Measurements from ENCODE around the gene SLC17A4. TPM values are rescaled to one million over a fixed set of nuclear protein-coding genes. Genes with fewer than 3 reads are reported as not detected.

Gene SLC17A4
- total RNA-seq, 2 experiments from 2014 or later = not detected

GRCh38 chr6:25774120-25774715, 19.7 kb downstream of the SLC17A4 start:
- no peak for DNase-seq
- Mint-ChIP-seq H3K27me3 (peaks cover 30% of the 10 kb centered on the region), H3K27ac (no peak overlapping the region), H3K9me3 (no peaks in the 10 kb centered on the region), H3K4me1 (peaks cover 7% of the 10 kb centered on the region), H3K4me3 (no peak overlapping the region), H3K36me3 (no peaks in the 10 kb centered on the region)

GRCh38 chr6:25777031-25777430, 22.5 kb downstream of the SLC17A4 start:
- Mint-ChIP-seq H3K4me1 (peaks cover 7% of the 10 kb centered on the region), H3K4me3 (no peak overlapping the region), H3K27ac (no peak overlapping the region), H3K27me3 (peaks cover 30% of the 10 kb centered on the region), H3K36me3 (no peaks in the 10 kb centered on the region), H3K9me3 (no peaks in the 10 kb centered on the region)
- no peak for DNase-seq

DNA sequence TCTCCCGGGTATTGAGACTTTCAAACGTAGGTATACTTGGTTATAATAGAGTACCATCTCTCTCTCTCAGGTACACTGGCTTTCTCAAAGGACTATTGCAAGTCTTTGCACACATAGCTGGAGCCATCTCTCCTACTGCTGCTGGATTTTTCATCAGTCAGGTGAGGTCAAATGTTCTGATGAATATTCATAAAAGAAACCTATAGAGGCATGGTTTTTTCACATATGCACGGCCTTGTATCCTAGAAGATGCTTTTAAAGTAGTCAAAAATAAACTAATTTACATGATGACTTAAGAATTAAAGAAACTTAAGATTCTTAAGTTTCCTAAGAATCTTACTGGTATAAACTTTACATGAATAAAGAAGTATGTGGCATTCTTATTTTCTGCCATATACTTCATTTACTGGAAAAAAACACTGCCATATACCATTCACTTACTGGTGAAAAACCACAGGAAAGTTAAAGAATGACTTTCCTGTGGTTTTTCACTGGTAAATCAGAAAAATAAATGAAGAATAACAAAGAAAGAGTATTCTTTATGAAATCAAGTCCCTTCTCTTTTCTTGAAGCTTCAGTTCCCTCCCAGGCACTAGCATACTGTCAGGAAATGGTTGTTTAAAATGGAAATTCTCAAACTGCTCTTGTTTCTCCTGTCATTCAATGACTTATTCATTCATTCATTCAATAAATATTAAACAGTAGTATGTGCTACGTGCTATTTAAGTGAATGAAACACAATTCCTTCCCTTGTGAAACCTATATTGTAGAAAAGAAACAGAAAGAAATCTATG, 23.5 kb downstream of the SLC17A4 start:
- Mint-ChIP-seq H3K27me3 (peaks cover 26% of the 10 kb centered on the region), H3K4me3 (no peak overlapping the region), H3K4me1 (peaks cover 7% of the 10 kb centered on the region), H3K36me3 (no peaks in the 10 kb centered on the region), H3K27ac (no peak overlapping the region), H3K9me3 (no peaks in the 10 kb centered on the region)
- no peak for DNase-seq

GRCh38 chr6:25781134-25781533, 26.6 kb downstream of the SLC17A4 start:
- H3K4me3 Mint-ChIP-seq = no peak overlapping the region
- peaks cover 7% of the 10 kb centered on the region for H3K4me1 Mint-ChIP-seq
- H3K27me3 Mint-ChIP-seq = peaks cover 15% of the 10 kb centered on the region
- DNase-seq = no peak
- no peak overlapping the region for H3K27ac Mint-ChIP-seq
- H3K9me3 Mint-ChIP-seq = no peaks in the 10 kb centered on the region
- H3K36me3 Mint-ChIP-seq = no peaks in the 10 kb centered on the region

DNA sequence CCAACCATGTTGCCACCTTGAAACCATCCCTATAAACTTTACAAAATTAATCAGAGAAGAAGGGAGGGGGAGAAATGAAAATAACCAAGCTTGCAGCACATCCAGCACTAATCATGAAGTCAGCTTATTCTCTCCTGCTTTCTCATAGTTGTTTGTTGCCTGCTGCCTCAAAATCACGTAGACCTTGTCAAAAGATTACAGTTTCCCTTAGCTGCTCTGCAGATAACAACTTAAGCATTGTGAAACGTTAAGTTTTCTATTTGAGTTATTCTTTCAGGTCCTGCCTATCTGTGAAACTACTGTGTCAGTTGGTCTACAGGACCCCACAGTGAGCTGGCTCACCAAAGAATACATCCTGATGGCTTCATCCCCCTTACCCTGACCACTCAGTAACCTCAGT, 32.9 kb downstream of the SLC17A4 start:
- Mint-ChIP-seq H3K4me3 (no peak overlapping the region), H3K27me3 (no peaks in the 10 kb centered on the region), H3K4me1 (no peaks in the 10 kb centered on the region), H3K36me3 (no peaks in the 10 kb centered on the region), H3K9me3 (no peaks in the 10 kb centered on the region), H3K27ac (no peak overlapping the region)
- DNase-seq = no peak

GRCh38 chr6:25788305-25788922, 33.9 kb downstream of the SLC17A4 start:
- Mint-ChIP-seq H3K4me1 (no peaks in the 10 kb centered on the region), H3K27ac (no peak overlapping the region), H3K36me3 (no peaks in the 10 kb centered on the region), H3K27me3 (no peaks in the 10 kb centered on the region), H3K4me3 (no peak overlapping the region), H3K9me3 (no peaks in the 10 kb centered on the region)
- peak; percentile 37 for DNase-seq

GRCh38 chr6:25789475-25789874, 34.9 kb downstream of the SLC17A4 start:
- Mint-ChIP-seq H3K27me3 (no peaks in the 10 kb centered on the region), H3K4me3 (no peak overlapping the region), H3K27ac (no peak overlapping the region), H3K9me3 (no peaks in the 10 kb centered on the region), H3K36me3 (no peaks in the 10 kb centered on the region), H3K4me1 (no peaks in the 10 kb centered on the region)
- DNase-seq = no peak

- Mint-ChIP-seq H3K9me3 (no peaks in the 10 kb centered on the region), H3K4me1 (no peaks in the 10 kb centered on the region), H3K27ac (no peak overlapping the region), H3K27me3 (no peaks in the 10 kb centered on the region), H3K4me3 (no peak overlapping the region), H3K36me3 (no peaks in the 10 kb centered on the region)
- DNase-seq = no peak
Measured at GRCh38 chr6:25792016-25792415, 37.5 kb downstream of the SLC17A4 start.

GRCh38 chr6:25793970-25794369, 39.4 kb downstream of the SLC17A4 start:
- Mint-ChIP-seq H3K27ac (no peak overlapping the region), H3K4me3 (no peak overlapping the region), H3K4me1 (no peaks in the 10 kb centered on the region), H3K27me3 (peaks cover 6% of the 10 kb centered on the region), H3K9me3 (no peaks in the 10 kb centered on the region), H3K36me3 (no peaks in the 10 kb centered on the region)
- no peak for DNase-seq

DNA sequence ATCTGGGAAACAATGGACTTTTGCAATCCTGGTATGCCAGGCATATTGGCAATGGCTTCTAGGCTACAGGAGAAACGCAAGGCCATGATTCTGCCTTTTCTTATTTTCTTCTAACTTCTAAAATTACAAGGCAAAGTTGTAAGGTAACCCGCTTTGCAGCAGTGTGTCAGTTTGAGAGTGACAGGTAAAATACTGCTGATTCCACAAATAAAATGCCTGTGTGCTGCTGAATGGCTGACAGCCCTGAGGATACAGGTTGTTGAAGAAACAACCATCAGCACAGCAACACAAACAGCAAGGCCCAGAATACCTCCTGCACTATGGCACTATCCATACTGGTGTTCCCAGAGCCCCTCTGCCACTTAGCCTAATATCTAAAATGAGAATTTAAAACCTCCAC, 40.2 kb downstream of the SLC17A4 start:
- H3K9me3 Mint-ChIP-seq = no peaks in the 10 kb centered on the region
- no peaks in the 10 kb centered on the region for H3K36me3 Mint-ChIP-seq
- H3K27ac Mint-ChIP-seq = no peak overlapping the region
- no peak for DNase-seq
- H3K27me3 Mint-ChIP-seq = peaks cover 6% of the 10 kb centered on the region
- H3K4me1 Mint-ChIP-seq = no peaks in the 10 kb centered on the region
- H3K4me3 Mint-ChIP-seq = no peak overlapping the region

GRCh38 chr6:25801436-25801835, 46.9 kb downstream of the SLC17A4 start:
- Mint-ChIP-seq H3K27ac (no peak overlapping the region), H3K36me3 (no peaks in the 10 kb centered on the region), H3K27me3 (peaks cover 30% of the 10 kb centered on the region), H3K4me3 (no peak overlapping the region), H3K4me1 (no peaks in the 10 kb centered on the region), H3K9me3 (no peaks in the 10 kb centered on the region)
- DNase-seq = no peak

DNA sequence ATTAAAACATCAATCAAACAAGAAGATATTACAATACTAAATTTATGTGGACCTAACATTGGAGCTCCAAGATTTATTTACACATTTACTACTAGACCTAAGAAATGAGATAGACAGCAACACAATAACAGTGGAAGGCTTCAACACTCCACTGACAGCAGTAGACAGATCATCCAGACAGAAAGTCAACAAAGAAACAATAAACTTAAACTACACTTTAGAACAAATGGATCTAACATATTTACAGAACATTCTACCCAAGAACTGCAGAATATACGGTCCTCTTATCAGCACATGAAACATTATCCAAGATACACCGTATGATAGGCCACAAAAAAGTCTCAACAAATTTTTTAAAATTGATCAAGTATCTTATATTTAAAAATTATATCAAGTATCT, 50.3 kb downstream of the SLC17A4 start:
- H3K4me1 Mint-ChIP-seq = no peaks in the 10 kb centered on the region
- peaks cover 31% of the 10 kb centered on the region for H3K27me3 Mint-ChIP-seq
- no peaks in the 10 kb centered on the region for H3K36me3 Mint-ChIP-seq
- H3K9me3 Mint-ChIP-seq = no peaks in the 10 kb centered on the region
- no peak overlapping the region for H3K4me3 Mint-ChIP-seq
- no peak overlapping the region for H3K27ac Mint-ChIP-seq
- DNase-seq = no peak

DNA sequence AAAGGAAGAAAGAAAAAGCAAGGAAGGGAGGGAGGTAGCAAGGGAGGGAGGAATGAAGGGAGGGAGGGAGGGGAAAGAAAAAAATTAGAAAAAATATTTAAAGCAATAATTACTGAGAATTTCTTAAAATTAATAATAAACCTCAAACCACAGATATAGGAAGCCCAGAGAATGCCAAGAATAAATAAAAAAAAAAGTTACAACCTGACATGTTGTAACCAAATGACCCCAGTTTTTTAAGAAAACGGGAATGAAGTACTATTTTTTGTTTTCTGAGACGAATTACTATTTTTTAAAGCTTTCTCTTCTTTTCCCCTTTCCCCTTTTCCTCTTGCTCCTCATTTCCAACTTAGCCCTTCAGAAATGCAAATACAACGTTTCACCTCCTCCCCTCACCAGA, 60.7 kb downstream of the SLC17A4 start:
- no peak for DNase-seq
- Mint-ChIP-seq H3K4me1 (no peaks in the 10 kb centered on the region), H3K27ac (no peak overlapping the region), H3K27me3 (peaks cover 19% of the 10 kb centered on the region), H3K36me3 (no peaks in the 10 kb centered on the region), H3K9me3 (peaks cover 3% of the 10 kb centered on the region), H3K4me3 (no peak overlapping the region)

GRCh38 chr6:25816252-25816651, 61.7 kb downstream of the SLC17A4 start:
- H3K4me1 Mint-ChIP-seq = peaks cover under 1% of the 10 kb centered on the region
- H3K36me3 Mint-ChIP-seq = no peaks in the 10 kb centered on the region
- no peak overlapping the region for H3K27ac Mint-ChIP-seq
- no peak overlapping the region for H3K4me3 Mint-ChIP-seq
- peaks cover 21% of the 10 kb centered on the region for H3K27me3 Mint-ChIP-seq
- no peak for DNase-seq
- H3K9me3 Mint-ChIP-seq = peaks cover 3% of the 10 kb centered on the region

DNA sequence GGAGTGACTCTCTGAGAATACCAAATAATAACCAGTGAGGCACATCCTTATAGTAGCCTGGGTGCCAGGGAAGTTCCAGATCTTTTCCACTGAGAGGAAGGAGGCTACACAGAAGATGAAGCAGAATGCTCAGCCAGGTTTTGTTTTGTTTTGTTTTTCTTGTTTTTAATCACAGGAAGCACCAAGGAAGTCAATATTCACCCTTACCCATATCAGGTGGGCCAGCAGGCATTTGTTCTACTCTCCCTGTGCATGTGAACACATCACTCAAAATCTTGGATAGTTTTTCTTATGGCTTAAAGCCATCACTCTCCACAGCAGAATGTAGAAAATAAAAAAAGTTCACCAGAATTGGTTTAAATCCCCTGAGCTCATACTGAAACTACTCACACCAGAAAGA, 66.8 kb downstream of the SLC17A4 start:
- no peak for DNase-seq
- peaks cover 3% of the 10 kb centered on the region for H3K4me1 Mint-ChIP-seq
- H3K27ac Mint-ChIP-seq = no peak overlapping the region
- no peaks in the 10 kb centered on the region for H3K36me3 Mint-ChIP-seq
- peaks cover 30% of the 10 kb centered on the region for H3K27me3 Mint-ChIP-seq
- no peak overlapping the region for H3K4me3 Mint-ChIP-seq
- H3K9me3 Mint-ChIP-seq = peaks cover 10% of the 10 kb centered on the region

DNA sequence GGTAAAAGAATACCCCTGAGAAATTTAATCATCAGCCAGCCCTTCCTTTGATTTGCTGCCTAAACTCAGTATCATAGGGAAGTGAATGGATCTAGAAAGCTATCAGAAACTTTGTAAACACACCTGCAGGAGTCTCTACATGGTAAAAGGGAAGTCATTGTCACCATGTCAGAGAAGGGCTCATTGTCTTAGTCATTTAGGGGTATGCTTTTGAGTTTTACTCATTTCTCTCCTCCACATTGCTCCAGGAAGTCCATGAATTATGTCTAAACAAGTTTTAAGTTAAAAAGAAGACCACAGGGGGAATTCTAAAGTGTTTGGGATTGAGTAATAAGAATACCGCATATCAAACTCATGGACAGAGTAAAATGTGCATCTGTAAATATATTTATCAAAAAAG, 74.8 kb downstream of the SLC17A4 start:
- H3K4me1 Mint-ChIP-seq = no peaks in the 10 kb centered on the region
- peaks cover 9% of the 10 kb centered on the region for H3K9me3 Mint-ChIP-seq
- no peak overlapping the region for H3K27ac Mint-ChIP-seq
- H3K4me3 Mint-ChIP-seq = no peak overlapping the region
- peaks cover 33% of the 10 kb centered on the region for H3K27me3 Mint-ChIP-seq
- no peak for DNase-seq
- H3K36me3 Mint-ChIP-seq = no peaks in the 10 kb centered on the region

All from activated naive CD8-positive, alpha-beta T cell treated with anti-CD3 and anti-CD28 coated beads for 36 hours (primary cell).